BJ (cell line): ENCODE measurements around the gene RNF166. TPM values are rescaled to one million over a fixed set of nuclear protein-coding genes. Genes with fewer than 3 reads are reported as not detected.

Experiments used
- CTCF ChIA-PET: fragments of 350-600 bp; formaldehyde crosslinking; extraction: SDS; loops from one replicate; lab custom pipeline; 2021; ENCODE audit warnings: antibody characterized with exemption, inconsistent platforms; lab: Yijun Ruan, JAX
- POLR2A ChIA-PET: fragments of 300-600 bp; sonication (Branson Sonifier 250); formaldehyde crosslinking; extraction: SDS; loops from one replicate; lab custom pipeline; 2021; ENCODE audit warnings: antibody characterized with exemption; lab: Charles Lee
- DNase-seq: peaks from one replicate; pipeline ENCODE4 v3.0.0-alpha.2; 2011; ENCODE audit warnings: low read depth
- H3K27me3 ChIP-seq: 2 replicates; pipeline ENCODE4 v1.6.0; 2011; ENCODE audit warnings: low read length; ENCODE audit not compliant: control insufficient read depth, insufficient read depth
- H3K36me3 ChIP-seq: 2 replicates; pipeline ENCODE4 v1.5.1; 2011; ENCODE audit warnings: low read length; ENCODE audit not compliant: control insufficient read depth, insufficient read depth
- H3K4me3 ChIP-seq: 2 replicates; pipeline ENCODE4 v1.5.1; 2011; ENCODE audit warnings: low read depth, mild to moderate bottlenecking, control low read depth, low read length
- polyA plus RNA-seq: library from polyadenylated mRNA; depleted of rRNA; stranded (reverse); fragments of >200 nt; gene quantifications from 2 replicates; pipeline ENCODE4 v1.2.3, GENCODE V29; 2011
- TF ChIP-seq, protein P1 (sequence below): IDR thresholded peaks from 2 replicates; pipeline ENCODE4 v1.5.1; 2011; ENCODE audit warnings: low read depth, mild to moderate bottlenecking, control low read depth, inconsistent platforms, low read length, moderate library complexity; ENCODE audit not compliant: insufficient read depth

The RNF166 gene
- polyA plus RNA-seq, 1 experiment = 11.9 TPM

- no peak for DNase-seq
- Histone ChIP-seq H3K36me3 (peaks cover 6% of the 10 kb centered on the region), H3K4me3 (no peak overlapping the region), H3K27me3 (no peaks in the 10 kb centered on the region)
- CTCF ChIA-PET = no interaction called here
- TF ChIP-seq, protein P1, sequence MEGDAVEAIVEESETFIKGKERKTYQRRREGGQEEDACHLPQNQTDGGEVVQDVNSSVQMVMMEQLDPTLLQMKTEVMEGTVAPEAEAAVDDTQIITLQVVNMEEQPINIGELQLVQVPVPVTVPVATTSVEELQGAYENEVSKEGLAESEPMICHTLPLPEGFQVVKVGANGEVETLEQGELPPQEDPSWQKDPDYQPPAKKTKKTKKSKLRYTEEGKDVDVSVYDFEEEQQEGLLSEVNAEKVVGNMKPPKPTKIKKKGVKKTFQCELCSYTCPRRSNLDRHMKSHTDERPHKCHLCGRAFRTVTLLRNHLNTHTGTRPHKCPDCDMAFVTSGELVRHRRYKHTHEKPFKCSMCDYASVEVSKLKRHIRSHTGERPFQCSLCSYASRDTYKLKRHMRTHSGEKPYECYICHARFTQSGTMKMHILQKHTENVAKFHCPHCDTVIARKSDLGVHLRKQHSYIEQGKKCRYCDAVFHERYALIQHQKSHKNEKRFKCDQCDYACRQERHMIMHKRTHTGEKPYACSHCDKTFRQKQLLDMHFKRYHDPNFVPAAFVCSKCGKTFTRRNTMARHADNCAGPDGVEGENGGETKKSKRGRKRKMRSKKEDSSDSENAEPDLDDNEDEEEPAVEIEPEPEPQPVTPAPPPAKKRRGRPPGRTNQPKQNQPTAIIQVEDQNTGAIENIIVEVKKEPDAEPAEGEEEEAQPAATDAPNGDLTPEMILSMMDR = no peak
- POLR2A ChIA-PET = no interaction called here
These were observed 48.8 kb downstream of the RNF166 start for GRCh38 chr16:88657371-88657770.

GRCh38 chr16:88656291-88656980, 49.8 kb downstream of the RNF166 start:
- no peak for DNase-seq
- Histone ChIP-seq H3K27me3 (no peaks in the 10 kb centered on the region), H3K36me3 (peaks cover 6% of the 10 kb centered on the region), H3K4me3 (no peak overlapping the region)
- ChIA-PET POLR2A (no interaction called here), CTCF (no interaction called here)
- TF ChIP-seq, protein P1 = no peak

GRCh38 chr16:88655733-88656281, 50.4 kb downstream of the RNF166 start:
- POLR2A ChIA-PET = no interaction called here

DNA sequence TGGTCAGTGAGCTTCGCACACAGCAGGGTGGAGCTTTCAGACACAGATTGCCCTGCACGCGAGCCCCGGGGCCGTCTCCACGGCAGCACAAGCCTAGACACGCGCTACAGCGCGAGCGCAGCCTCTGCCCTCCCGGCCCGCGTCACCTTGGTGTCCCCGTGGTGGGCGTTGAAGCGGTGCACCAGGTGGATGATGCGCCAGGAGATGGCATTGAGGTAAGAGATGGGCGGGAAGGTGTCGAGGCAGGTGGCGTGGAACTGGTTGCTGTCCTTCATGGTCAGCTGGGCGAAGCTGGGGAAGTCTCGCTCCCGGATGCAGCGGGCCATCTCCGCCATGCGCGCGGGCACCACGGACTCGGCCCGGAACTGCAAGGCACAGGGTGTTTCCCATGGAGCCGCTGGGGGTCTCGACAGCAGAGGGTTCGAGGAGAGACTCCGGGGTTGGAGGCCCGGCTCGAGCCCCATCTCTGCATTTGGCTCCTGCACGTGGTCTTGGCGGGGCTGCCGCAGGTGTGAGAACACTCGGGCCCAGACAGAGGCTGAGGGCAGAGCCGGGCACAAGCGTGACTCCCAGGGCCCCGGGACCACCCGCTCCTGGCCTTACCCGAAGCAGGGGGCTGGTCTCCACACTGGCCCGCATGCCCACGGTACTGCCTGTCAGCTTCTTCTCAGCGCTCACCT, 51.0 kb downstream of the RNF166 start:
- Histone ChIP-seq H3K36me3 (peaks cover 6% of the 10 kb centered on the region), H3K27me3 (no peaks in the 10 kb centered on the region), H3K4me3 (no peak overlapping the region)
- CTCF ChIA-PET = no interaction called here
- TF ChIP-seq, protein P1 = no peak
- no peak for DNase-seq
- POLR2A ChIA-PET = no interaction called here

More at GRCh38 chr16:88655733-88656281, 50.4 kb downstream of the RNF166 start:
- no peak overlapping the region for H3K4me3 ChIP-seq
- CTCF ChIA-PET = no interaction called here
- no peaks in the 10 kb centered on the region for H3K27me3 ChIP-seq
- no peak for DNase-seq
- H3K36me3 ChIP-seq = peaks cover 6% of the 10 kb centered on the region
- TF ChIP-seq, protein P1 = no peak

DNA sequence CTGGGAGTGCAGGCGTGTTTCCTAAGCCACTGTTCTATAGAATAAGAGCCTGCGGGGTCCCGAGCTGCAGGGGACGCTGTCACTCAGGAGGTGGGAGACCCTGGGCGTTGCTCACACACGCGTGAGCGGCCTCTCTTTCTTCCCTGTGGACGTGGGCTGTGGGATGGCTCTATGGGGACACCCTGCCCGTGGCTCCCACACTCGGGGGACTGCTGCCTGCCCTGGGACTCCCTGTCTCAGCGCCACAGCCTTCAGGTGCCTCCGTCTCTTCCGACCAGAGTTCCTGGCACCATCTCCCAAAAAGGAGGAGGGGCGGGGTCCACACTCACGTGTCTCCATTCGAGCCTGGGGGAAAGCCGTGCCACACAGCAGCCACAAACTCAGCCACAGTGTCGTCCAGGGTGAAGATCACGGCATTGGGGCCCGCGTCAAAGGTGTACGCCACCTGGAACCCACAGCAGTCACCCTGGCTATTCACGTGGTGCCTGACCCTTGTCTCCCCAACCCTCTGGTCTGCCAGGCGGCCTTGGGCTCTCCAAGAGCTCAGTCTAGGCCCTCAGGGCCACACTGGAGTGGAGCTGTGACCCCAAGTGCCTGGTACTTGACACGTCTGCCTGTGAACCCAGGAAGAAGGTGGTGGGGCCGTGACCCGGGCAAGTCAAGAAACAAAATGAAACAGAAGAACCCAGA, 51.7 kb downstream of the RNF166 start:
- DNase-seq = no peak
- TF ChIP-seq, protein P1 = no peak
- Histone ChIP-seq H3K4me3 (no peak overlapping the region), H3K36me3 (peaks cover 6% of the 10 kb centered on the region), H3K27me3 (no peaks in the 10 kb centered on the region)
- ChIA-PET POLR2A (no interaction called here), CTCF (no interaction called here)
